ENCODE measurements around the gene GOLM1. TPM values are rescaled to one million over a fixed set of nuclear protein-coding genes. Genes with fewer than 3 reads are reported as not detected.

GOLM1 gene
- total and polyA plus RNA-seq, 4 donors, result 4.6 to 29.4 (median 10.0) TPM

DNA sequence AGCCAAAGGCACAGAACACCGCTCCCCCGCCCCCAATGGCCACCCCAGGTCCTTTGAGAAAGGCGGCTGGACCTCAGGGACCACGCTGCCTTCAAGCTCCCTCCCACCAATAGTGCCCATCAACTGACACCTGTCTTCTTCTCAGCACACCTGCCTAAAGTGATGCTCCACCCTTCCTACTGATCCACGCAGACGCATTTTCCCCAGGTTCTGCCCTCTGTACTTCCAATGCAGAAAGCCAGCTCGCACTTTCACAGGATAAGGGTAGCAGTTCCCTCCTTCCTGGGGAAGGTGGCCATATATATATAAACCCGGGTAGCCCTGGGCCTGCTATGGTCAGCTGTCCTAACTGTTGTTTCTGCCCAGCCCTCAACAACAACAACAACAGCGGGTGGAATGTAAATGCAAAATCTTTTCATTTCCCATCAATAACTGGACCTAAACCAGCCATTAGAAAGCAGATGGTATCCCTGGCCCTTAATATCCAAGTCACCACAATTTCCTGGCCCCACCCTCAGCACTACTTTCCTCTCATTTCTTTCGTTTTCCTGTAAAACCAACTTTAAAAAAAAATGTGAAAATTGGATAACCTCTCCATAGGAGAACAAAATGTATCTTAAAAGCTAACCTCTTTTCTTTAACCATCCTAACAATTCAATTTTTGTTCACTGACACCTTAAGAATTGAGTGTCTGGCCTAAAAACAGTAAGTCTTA, 1.7 kb downstream of the GOLM1 start:
- H3K36me3 ChIP-seq (ENCODE audit: control insufficient read depth in 1 of 2, insufficient read depth in 2 of 2, low read length in 1 of 2), result no peaks in the 10 kb centered on the region
- H3K4me3 ChIP-seq (ENCODE audit: low read length in 2 of 2), result no peak overlapping the region
- no peak overlapping the region for H3K27ac ChIP-seq (ENCODE audit: low read depth in 1 of 2, low read length in 2 of 2)
- intact Hi-C loops (cut with DNase I), result no loop called here
- no peaks in the 10 kb centered on the region for H3K9me3 ChIP-seq (ENCODE audit: control insufficient read depth, low read length)
- WGBS, 2 donors, result 95% methylated on average over 10 of the region's 10 CpGs
- DNase-seq, result no peak
- H3K27me3 ChIP-seq (ENCODE audit: control insufficient read depth in 1 of 2, insufficient read depth in 2 of 2, low read length in 1 of 2), result no peaks in the 10 kb centered on the region
- ATAC-seq (ENCODE audit: low FRiP score), result no peak
- no peaks in the 10 kb centered on the region for H3K4me1 ChIP-seq (ENCODE audit: control insufficient read depth in 1 of 2, insufficient read depth in 2 of 2, low read length in 2 of 2)

DNA sequence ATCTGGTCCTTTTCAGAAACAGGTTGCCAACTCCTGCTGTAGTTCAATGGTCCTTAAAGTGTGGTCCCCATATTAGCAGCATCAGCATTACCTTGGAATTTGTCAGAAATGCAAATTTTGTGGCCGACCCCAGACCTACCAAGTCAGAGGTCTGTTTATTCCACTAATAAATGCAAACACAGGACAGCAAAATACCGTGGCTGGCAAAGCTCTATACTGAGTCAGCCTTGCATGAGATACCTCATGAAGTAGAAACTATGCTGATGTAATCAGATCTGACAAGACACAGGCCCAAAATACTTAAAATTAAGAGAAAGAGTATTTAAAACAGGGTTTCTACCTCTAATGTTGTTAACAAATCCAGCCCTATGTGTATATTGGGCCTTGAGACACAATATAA, 3.0 kb downstream of the GOLM1 start:
- ATAC-seq (ENCODE audit: low FRiP score), result no peak
- no peak overlapping the region for H3K27ac ChIP-seq (ENCODE audit: low read depth in 1 of 2, low read length in 2 of 2)
- intact Hi-C loops (cut with DNase I), result no loop called here

DNA sequence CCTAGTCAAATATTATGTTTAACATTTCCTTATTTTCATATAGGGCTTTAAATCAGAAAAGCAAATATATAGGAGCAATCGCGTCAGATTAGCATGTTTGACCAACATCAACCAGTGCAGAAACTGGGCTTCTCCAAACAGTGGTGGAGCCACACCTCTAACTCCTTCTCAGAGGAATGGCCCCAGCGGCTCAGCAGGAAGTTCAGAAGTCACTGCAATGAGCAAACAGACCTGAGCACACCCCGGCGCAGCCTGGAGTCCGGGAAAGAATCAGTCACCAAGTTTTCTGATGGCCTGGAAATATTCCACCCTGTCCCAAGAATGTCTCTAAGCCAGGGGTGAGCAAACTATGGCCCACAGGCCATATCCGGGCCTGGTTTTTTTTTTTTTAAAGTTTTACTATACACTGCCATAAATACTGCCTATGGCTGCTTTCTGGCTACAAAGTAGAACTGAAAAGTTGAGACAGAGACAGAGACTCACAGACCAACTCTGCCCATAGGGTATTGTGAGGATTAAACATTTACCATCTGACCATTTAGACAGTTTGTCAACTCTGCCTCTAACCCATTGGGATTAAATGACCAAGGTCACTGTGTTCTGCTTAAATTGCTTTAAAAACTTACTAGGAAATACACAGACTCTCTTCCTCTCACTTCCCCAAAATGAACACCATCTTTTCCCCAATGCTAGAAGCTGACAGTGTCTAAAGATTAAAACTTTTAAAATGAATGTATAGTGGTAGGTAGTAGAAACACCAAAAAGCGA, 5.4 kb downstream of the GOLM1 start:
- no peaks in the 10 kb centered on the region for H3K9me3 ChIP-seq (ENCODE audit: control insufficient read depth, low read length)
- intact Hi-C loops (cut with DNase I), result no loop called here
- H3K4me1 ChIP-seq (ENCODE audit: control insufficient read depth in 1 of 2, insufficient read depth in 2 of 2, low read length in 2 of 2), result no peaks in the 10 kb centered on the region
- no peaks in the 10 kb centered on the region for H3K27me3 ChIP-seq (ENCODE audit: control insufficient read depth in 1 of 2, insufficient read depth in 2 of 2, low read length in 1 of 2)
- no peak for ATAC-seq (ENCODE audit: low FRiP score)
- H3K4me3 ChIP-seq (ENCODE audit: low read length in 2 of 2), result no peak overlapping the region
- no peak for DNase-seq
- no peak overlapping the region for H3K27ac ChIP-seq (ENCODE audit: low read depth in 1 of 2, low read length in 2 of 2)
- no peaks in the 10 kb centered on the region for H3K36me3 ChIP-seq (ENCODE audit: control insufficient read depth in 1 of 2, insufficient read depth in 2 of 2, low read length in 1 of 2)
- 82 to 84% methylated on average over 8 of the region's 8 CpGs for WGBS, 2 donors

More for the DNA sequence above, 3.0 kb downstream of the GOLM1 start:
- no peak for DNase-seq
- no peaks in the 10 kb centered on the region for H3K27me3 ChIP-seq (ENCODE audit: control insufficient read depth in 1 of 2, insufficient read depth in 2 of 2, low read length in 1 of 2)
- H3K9me3 ChIP-seq (ENCODE audit: control insufficient read depth, low read length), result no peaks in the 10 kb centered on the region
- 93% methylated on average over 2 of the region's 2 CpGs for WGBS, 2 donors
- no peaks in the 10 kb centered on the region for H3K36me3 ChIP-seq (ENCODE audit: control insufficient read depth in 1 of 2, insufficient read depth in 2 of 2, low read length in 1 of 2)
- H3K4me3 ChIP-seq (ENCODE audit: low read length in 2 of 2), result no peak overlapping the region
- no peaks in the 10 kb centered on the region for H3K4me1 ChIP-seq (ENCODE audit: control insufficient read depth in 1 of 2, insufficient read depth in 2 of 2, low read length in 2 of 2)

DNA sequence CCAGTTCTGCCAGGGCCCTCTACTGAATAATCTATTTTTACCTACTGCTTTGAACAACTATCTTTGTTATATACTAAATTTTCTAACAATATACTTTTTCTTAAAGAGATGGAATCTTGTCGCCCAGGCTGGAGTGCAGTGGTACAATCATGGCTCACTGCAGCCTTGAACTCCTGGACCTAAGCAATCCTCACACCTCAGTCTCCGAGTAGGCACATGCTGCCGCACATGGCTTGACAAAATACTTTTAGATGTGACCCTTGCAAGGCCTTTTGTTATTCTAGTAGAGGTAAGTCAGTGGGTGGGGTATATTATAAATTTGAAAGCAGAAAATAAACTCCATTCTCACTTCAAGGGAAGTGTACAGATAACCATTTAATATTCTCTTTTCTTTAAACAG, 7.9 kb downstream of the GOLM1 start:
- 96% methylated on average over 3 of the region's 3 CpGs for WGBS, 2 donors
- Histone ChIP-seq H3K36me3 (ENCODE audit: control insufficient read depth in 1 of 2, insufficient read depth in 2 of 2, low read length in 1 of 2) (no peaks in the 10 kb centered on the region), H3K27me3 (ENCODE audit: control insufficient read depth in 1 of 2, insufficient read depth in 2 of 2, low read length in 1 of 2) (no peaks in the 10 kb centered on the region), H3K4me1 (ENCODE audit: control insufficient read depth in 1 of 2, insufficient read depth in 2 of 2, low read length in 2 of 2) (no peaks in the 10 kb centered on the region), H3K9me3 (ENCODE audit: control insufficient read depth, low read length) (no peaks in the 10 kb centered on the region), H3K4me3 (ENCODE audit: low read length in 2 of 2) (no peak overlapping the region), H3K27ac (ENCODE audit: low read depth in 1 of 2, low read length in 2 of 2) (no peak overlapping the region)
- DNase-seq (no peak), ATAC-seq (ENCODE audit: low FRiP score) (no peak)
- intact Hi-C loops (cut with DNase I), result no loop called here

DNA sequence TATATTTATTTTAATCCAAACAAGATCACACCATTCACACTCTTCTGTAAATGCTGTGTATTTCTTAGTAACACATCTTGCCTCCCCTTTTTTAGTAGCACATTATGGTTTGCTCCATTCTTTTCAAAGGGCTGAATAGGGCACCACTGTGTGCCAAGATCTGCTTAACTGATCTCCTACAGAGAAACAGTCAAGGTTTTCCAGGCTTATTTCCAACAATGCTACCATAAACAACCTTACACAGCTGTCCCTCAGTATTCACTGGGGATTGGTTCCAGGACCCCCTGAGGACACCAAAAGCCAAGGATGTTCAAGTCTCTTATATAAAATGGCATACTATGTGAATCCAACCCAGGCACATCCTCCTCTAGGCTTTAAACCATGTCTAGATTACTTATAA, 16.5 kb downstream of the GOLM1 start:
- intact Hi-C loops (cut with DNase I), result no loop called here
- Histone ChIP-seq H3K4me1 (ENCODE audit: control insufficient read depth in 1 of 2, insufficient read depth in 2 of 2, low read length in 2 of 2) (no peaks in the 10 kb centered on the region), H3K4me3 (ENCODE audit: low read length in 2 of 2) (no peak overlapping the region), H3K27ac (ENCODE audit: low read depth in 1 of 2, low read length in 2 of 2) (no peak overlapping the region), H3K9me3 (ENCODE audit: control insufficient read depth, low read length) (no peaks in the 10 kb centered on the region), H3K36me3 (ENCODE audit: control insufficient read depth in 1 of 2, insufficient read depth in 2 of 2, low read length in 1 of 2) (no peaks in the 10 kb centered on the region), H3K27me3 (ENCODE audit: control insufficient read depth in 1 of 2, insufficient read depth in 2 of 2, low read length in 1 of 2) (no peaks in the 10 kb centered on the region)
- no peak for ATAC-seq (ENCODE audit: low FRiP score)
- no peak for DNase-seq

DNA sequence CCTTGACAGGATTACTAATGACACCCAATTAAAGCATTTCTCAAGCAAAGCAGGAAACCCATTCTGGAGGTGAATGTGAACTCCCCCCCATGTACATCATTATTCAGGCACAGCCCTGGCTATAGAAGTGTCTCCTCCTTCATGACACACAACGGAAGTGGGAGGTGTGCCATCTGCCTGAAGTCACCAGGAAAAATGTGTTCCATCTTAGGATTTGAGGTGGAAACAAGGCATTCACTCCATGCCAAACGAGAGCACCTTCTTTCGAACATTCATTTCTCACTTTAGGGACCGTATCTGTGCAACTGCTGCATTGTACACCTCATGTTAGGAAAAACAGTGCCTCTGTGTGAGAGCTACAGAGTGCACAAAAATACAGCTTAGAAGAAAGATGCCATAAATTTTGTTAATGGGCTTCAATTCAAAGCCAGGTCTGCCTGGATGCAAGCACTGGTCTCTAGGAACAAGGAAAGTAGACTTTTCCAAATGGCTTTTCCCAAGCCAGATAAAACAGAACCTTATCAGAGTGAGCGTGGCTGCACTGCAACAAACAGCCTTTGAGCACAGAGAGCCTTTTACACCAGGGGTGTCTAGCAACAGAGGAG, 19.4 kb downstream of the GOLM1 start:
- intact Hi-C loops (cut with DNase I), result no loop called here
- Histone ChIP-seq H3K27ac (ENCODE audit: low read depth in 1 of 2, low read length in 2 of 2) (no peak overlapping the region), H3K4me1 (ENCODE audit: control insufficient read depth in 1 of 2, insufficient read depth in 2 of 2, low read length in 2 of 2) (no peaks in the 10 kb centered on the region), H3K36me3 (ENCODE audit: control insufficient read depth in 1 of 2, insufficient read depth in 2 of 2, low read length in 1 of 2) (no peaks in the 10 kb centered on the region), H3K4me3 (ENCODE audit: low read length in 2 of 2) (no peak overlapping the region), H3K9me3 (ENCODE audit: control insufficient read depth, low read length) (no peaks in the 10 kb centered on the region), H3K27me3 (ENCODE audit: control insufficient read depth in 1 of 2, insufficient read depth in 2 of 2, low read length in 1 of 2) (no peaks in the 10 kb centered on the region)
- DNase-seq, result no peak
- peak; percentile 50 for ATAC-seq (ENCODE audit: low FRiP score)
- WGBS, 2 donors, result 9 to 14% methylated on average over 5 of the region's 5 CpGs

DNA sequence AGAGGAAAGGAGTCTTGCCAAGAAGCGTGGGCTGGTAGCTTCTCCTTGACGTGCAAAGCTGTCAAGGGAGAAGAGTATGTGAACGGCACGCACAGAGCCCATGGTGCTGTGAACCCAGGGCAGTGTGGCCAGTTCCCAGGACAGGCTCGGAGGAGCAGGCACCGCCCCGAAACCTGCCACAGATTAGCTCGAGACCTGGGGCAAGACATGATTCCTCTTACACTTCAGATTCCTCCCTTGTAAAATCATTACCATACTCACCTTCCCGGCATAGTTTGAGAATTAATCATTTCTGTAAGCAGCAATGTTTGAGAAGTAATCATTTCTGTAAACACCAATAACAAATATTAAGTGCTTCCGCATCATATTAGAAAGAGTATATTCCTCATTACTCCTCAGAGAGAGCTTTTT, 19.9 kb downstream of the GOLM1 start:
- no peak for DNase-seq
- WGBS, 2 donors, result 88 to 90% methylated on average over 10 of the region's 10 CpGs
- ATAC-seq (ENCODE audit: low FRiP score), result no peak
- no peaks in the 10 kb centered on the region for H3K27me3 ChIP-seq (ENCODE audit: control insufficient read depth in 1 of 2, insufficient read depth in 2 of 2, low read length in 1 of 2)
- no peak overlapping the region for H3K4me3 ChIP-seq (ENCODE audit: low read length in 2 of 2)
- H3K27ac ChIP-seq (ENCODE audit: low read depth in 1 of 2, low read length in 2 of 2), result no peak overlapping the region
- H3K9me3 ChIP-seq (ENCODE audit: control insufficient read depth, low read length), result no peaks in the 10 kb centered on the region
- H3K36me3 ChIP-seq (ENCODE audit: control insufficient read depth in 1 of 2, insufficient read depth in 2 of 2, low read length in 1 of 2), result no peaks in the 10 kb centered on the region
- intact Hi-C loops (cut with DNase I), result no loop called here
- no peaks in the 10 kb centered on the region for H3K4me1 ChIP-seq (ENCODE audit: control insufficient read depth in 1 of 2, insufficient read depth in 2 of 2, low read length in 2 of 2)

DNA sequence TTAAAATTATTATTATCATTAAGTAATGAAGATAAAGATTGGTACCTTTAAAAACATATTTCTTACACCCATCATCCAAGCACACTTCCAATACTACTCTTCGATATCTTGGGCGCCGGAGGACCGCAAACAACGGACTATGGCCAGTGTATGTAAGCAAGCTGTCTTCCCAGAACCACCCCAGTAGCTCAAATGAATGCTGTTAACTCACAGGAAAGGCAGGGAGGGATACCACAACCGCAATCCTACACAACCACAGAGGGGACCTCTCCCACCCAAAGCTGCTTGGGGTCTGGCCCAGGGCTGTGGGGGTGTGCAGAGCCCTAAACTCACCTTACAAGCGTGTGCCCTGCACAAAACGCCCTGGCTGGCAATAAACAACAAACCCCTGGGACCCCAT, 20.6 kb downstream of the GOLM1 start:
- no peaks in the 10 kb centered on the region for H3K9me3 ChIP-seq (ENCODE audit: control insufficient read depth, low read length)
- H3K36me3 ChIP-seq (ENCODE audit: control insufficient read depth in 1 of 2, insufficient read depth in 2 of 2, low read length in 1 of 2), result no peaks in the 10 kb centered on the region
- 93 to 97% methylated on average over 8 of the region's 8 CpGs for WGBS, 2 donors
- H3K4me1 ChIP-seq (ENCODE audit: control insufficient read depth in 1 of 2, insufficient read depth in 2 of 2, low read length in 2 of 2), result no peaks in the 10 kb centered on the region
- H3K27ac ChIP-seq (ENCODE audit: low read depth in 1 of 2, low read length in 2 of 2), result no peak overlapping the region
- no peak overlapping the region for H3K4me3 ChIP-seq (ENCODE audit: low read length in 2 of 2)
- intact Hi-C loops (cut with DNase I), result no loop called here
- DNase-seq, result no peak
- no peak for ATAC-seq (ENCODE audit: low FRiP score)
- H3K27me3 ChIP-seq (ENCODE audit: control insufficient read depth in 1 of 2, insufficient read depth in 2 of 2, low read length in 1 of 2), result no peaks in the 10 kb centered on the region

DNA sequence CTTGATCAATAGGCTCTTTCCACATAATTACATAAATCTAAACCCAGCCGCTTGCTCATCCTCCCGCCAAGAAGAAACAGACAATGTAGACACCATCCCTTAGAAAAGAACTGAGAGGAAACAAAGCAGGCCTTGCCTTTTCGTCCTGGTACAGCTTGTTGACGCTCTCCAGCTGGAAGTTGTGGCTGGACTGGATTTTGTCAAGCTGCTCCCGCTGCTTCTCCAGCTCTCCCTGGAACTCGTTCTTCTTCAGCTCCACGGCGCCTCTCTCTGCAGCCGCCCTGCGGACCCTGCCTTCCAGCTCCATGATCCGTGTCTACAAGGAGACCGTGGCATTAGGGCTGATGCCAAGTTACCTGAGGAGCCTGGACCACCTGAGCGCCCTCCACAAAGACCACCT, 22.1 kb downstream of the GOLM1 start:
- 96% methylated on average over 13 of the region's 13 CpGs for WGBS, 2 donors

More for the DNA sequence above, 22.1 kb downstream of the GOLM1 start:
- DNase-seq (no peak), ATAC-seq (ENCODE audit: low FRiP score) (no peak)
- no peaks in the 10 kb centered on the region for H3K4me1 ChIP-seq (ENCODE audit: control insufficient read depth in 1 of 2, insufficient read depth in 2 of 2, low read length in 2 of 2)
- no peak overlapping the region for H3K4me3 ChIP-seq (ENCODE audit: low read length in 2 of 2)
- H3K27ac ChIP-seq (ENCODE audit: low read depth in 1 of 2, low read length in 2 of 2), result no peak overlapping the region
- intact Hi-C loops (cut with DNase I), result no loop called here
- no peaks in the 10 kb centered on the region for H3K36me3 ChIP-seq (ENCODE audit: control insufficient read depth in 1 of 2, insufficient read depth in 2 of 2, low read length in 1 of 2)
- H3K9me3 ChIP-seq (ENCODE audit: control insufficient read depth, low read length), result no peaks in the 10 kb centered on the region
- H3K27me3 ChIP-seq (ENCODE audit: control insufficient read depth in 1 of 2, insufficient read depth in 2 of 2, low read length in 1 of 2), result no peaks in the 10 kb centered on the region
